HEK293T (cell line): ENCODE results near the gene PKP2.

ENCODE experiments used
- ARNT ChIP-seq: fragments of 450-650 bp; IDR thresholded peaks from 2 replicates; pipeline ENCODE4 v1.6.1; 2017; ENCODE audit warnings: mild to moderate bottlenecking
- BHLHE40 ChIP-seq: fragments of 450-650 bp; IDR thresholded peaks from 2 replicates; pipeline ENCODE4 v1.6.1; 2016; ENCODE audit warnings: mild to moderate bottlenecking, moderate library complexity, borderline replicate concordance
- CTBP1 ChIP-seq: fragments of 450-650 bp; IDR thresholded peaks from 2 replicates; pipeline ENCODE4 v1.6.1; 2016; ENCODE audit warnings: borderline replicate concordance
- ELF4 ChIP-seq: fragments of 450-650 bp; IDR thresholded peaks from 2 replicates; pipeline ENCODE4 v1.6.1; 2017; ENCODE audit warnings: antibody characterized with exemption
- FOXA1 ChIP-seq: fragments of 450-650 bp; IDR thresholded peaks from 2 replicates; pipeline ENCODE4 v1.6.1; 2016; ENCODE audit warnings: mild to moderate bottlenecking
- FOXK2 ChIP-seq: fragments of 450-650 bp; IDR thresholded peaks from 2 replicates; pipeline ENCODE4 v1.6.1; 2016; ENCODE audit warnings: mild to moderate bottlenecking
- FOXM1 ChIP-seq: fragments of 450-650 bp; IDR thresholded peaks from 2 replicates; pipeline ENCODE4 v1.6.1; 2017; ENCODE audit warnings: mild to moderate bottlenecking, borderline replicate concordance
- HDGF ChIP-seq: fragments of 450-650 bp; IDR thresholded peaks from 2 replicates; pipeline ENCODE4 v1.6.1; 2017; ENCODE audit warnings: antibody characterized with exemption, borderline replicate concordance
- L3MBTL2 ChIP-seq: fragments of 450-650 bp; conservative IDR thresholded peaks from 2 replicates; pipeline ENCODE4 v1.6.1; 2016; ENCODE audit warnings: mild to moderate bottlenecking
- NFRKB ChIP-seq: fragments of 450-650 bp; IDR thresholded peaks from 2 replicates; pipeline ENCODE4 v1.6.1; 2016; ENCODE audit warnings: mild to moderate bottlenecking, moderate library complexity
- PKNOX1 ChIP-seq: fragments of 450-650 bp; IDR thresholded peaks from 2 replicates; pipeline ENCODE4 v1.6.1; 2016
- SP1 ChIP-seq: fragments of 450-650 bp; IDR thresholded peaks from 2 replicates; pipeline ENCODE4 v1.6.1; 2017
- SUZ12 ChIP-seq: fragments of 450-650 bp; IDR thresholded peaks from 2 replicates; pipeline ENCODE4 v1.6.1; 2016; ENCODE audit warnings: mild to moderate bottlenecking
- TARDBP ChIP-seq: fragments of 450-650 bp; IDR thresholded peaks from 2 replicates; pipeline ENCODE4 v1.6.1; 2016

GRCh38 chr12:32776258-32776657 lies 120.3 kb downstream of the PKP2 start:
- no peak for TF ChIP-seq SUZ12
- no peak for TF ChIP-seq BHLHE40
- no peak for TF ChIP-seq L3MBTL2
- TF ChIP-seq TARDBP = no peak
- TF ChIP-seq FOXA1 = no peak
- TF ChIP-seq ELF4 = no peak
- no peak for TF ChIP-seq FOXK2
- TF ChIP-seq SP1 = no peak
- no peak for TF ChIP-seq NFRKB
- no peak for TF ChIP-seq ARNT
- no peak for TF ChIP-seq PKNOX1
- TF ChIP-seq FOXM1 = no peak
- no peak for TF ChIP-seq CTBP1
- TF ChIP-seq HDGF = no peak
